Measurements from ENCODE around the gene PLEKHM3.
"Not testable (repeated sequence)": the region's sequence is repeated elsewhere in the genome, so short reads cannot be mapped to it uniquely, and the experiment has no call there.

PLEKHM3 gene

DNA sequence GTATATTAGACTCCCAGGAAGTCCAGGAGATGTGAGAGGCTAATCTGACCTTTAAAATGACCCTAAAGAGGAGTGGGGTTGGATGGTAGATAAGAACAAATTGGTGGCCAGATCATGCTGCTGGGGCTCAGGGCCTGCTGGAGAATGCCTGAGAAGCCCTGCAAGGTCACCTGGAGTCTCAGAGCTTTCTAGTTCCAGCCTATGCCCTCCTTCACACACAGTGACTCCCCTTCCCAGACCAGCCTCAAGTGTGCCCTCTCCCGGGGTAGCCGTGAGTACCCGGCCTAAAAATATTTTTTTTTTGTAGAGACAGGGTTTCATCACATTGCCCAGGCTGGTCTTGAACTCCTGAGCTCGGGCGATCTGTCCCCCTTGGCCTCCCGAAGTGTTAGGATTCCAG is 211.4 kb downstream of the PLEKHM3 start:
- DNase-seq = no peak

DNA sequence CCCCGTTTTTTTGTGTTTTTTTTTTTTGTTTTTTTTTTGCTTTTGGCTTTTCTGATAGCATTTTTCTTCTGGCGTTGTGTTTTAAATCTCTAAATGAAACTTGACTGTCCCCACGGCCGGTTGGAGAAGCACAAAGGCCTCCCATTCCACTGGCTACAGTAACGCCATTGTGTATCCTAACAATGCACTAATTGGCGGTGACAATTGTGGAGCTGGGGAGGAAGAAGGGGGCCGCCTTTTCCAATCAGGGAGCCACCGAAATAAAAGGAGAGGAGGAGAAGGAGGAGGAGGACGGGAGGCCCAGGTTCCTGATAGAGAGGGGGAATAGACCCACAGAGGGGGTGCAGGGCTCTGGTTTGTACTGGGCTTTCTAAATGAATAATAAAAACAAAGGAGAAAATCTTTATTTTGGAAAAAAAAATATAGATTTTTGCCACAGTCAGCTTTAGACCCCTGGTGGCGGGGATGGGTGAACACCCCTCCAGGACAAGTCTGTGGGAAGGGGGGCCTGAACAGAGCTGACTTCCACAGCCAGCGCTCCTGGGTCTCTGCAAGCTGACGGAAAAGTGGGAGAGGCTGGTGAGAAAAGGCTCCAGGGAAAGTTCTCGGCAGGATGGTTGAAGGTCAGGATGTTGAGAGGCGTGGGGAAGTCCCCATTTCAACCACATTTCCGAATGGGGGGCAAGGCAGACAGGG is 212.0 kb downstream of the PLEKHM3 start:
- no peak for DNase-seq

DNA sequence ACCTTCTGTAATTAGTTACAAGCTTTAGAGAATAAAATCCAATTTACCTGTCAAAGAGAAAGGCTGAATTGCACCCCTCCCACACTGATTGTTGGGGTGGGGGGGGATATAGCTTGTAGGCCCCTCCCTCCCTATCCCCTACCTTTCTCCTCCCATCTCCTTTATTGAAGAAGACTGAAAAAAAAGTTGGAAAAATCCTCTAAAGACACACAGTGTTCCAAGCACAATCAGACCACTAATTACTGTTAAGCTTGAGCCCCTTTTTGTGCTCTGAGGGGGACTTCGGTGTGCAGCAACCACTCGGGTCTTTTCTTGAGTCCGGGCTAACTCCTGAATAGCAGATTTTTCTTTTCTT is 212.6 kb downstream of the PLEKHM3 start:
- no peak for DNase-seq

DNA sequence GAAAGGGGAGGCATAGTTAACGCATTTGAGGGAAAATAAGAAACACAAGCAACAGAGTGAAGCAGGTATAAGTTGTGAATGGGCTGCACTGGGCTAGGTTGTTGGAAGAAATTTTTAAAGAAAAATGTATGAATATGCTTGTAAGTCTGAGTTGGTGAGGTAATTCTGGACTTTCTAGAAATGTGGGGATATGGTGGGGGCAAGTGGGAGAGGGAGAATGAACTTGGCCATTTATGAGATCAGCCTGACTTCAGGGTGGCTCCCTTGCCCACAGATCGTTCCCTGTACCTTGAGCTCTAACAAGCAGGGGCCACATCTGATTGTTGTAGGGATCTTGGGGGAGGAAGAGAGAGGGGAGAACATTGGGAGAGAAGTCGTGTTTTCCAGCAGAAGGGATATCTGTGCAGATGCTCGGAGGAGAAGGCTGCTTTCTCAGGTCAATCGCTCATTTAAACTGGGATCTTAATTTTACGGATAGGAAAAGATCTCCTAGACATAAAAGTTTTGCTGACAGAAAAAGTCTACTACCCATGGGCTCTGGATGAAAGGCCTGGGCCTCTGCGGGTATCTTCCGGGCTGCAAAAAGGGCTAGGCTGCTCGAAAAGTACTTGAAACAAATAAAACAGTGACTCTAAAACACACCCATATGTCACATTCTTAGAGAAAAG is 213.1 kb downstream of the PLEKHM3 start:
- DNase-seq = no peak

DNA sequence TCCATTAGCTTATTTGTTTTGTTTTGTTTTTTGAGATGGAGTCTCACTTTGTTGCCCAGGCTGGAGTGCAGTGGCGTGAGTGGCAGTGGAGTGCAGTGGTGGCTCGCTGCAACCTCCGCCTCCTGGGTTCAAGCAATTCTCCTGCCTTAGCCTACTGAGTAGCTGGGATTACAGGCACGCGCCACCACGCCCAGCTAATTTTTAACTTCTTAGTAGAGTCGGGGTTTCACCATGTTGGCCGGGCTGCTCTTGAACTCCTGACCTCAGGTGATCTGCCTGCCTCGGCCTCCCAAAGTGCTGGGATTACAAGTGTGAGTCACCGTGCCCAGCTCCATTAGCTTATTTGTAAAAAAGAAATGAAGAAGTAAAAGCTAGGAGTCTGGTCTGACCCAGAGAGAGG is 213.7 kb downstream of the PLEKHM3 start:
- DNase-seq = not testable (repeated sequence)

DNA sequence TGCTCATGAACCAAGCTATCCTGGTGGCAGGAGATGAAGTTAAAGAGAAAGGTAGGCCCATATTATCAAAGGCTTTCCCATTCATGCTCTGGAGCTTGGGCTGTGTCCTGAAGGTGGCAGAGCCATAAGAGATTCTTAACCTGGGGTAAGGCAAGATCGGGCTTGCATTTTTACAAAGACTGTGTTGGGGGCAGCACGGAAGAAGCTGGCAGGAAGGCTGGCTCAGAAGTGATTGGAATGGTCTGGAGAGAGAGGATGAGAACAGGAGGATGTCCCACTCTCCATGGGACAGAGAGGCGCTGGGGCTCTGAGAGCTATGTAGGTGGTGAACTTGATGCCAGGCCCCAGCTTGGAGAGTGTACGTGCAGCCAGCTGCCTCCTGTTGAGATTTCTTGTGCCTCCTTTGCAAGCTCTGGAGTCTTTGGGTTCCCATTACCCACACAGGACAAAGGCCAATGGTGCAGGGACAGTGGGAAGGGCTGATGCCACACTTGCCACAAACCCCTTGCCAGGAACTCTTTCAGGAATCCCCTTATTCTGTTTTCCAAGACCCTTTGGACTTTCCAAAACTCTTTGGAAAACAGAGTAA is 215.0 kb downstream of the PLEKHM3 start:
- DNase-seq = no peak

DNA sequence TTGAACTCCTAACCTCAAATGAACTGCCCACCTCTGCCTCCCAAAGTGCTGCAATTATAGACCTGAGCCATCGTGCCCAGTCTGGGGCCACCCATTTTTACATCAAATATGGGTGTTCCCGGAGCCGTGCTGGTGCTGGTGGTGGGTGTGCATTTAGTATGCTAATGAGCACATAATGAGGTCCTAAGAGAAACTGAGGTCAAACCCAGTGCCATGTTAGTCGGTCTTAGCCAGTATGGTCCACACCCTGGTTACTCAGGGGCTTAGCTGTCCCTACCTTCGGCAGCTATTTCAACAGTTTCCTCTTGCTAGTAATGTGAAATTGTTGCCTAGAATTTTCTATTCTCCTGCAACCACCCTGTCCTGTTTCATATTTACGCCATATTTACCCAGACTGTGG is 217.2 kb downstream of the PLEKHM3 start:
- DNase-seq = no peak

DNA sequence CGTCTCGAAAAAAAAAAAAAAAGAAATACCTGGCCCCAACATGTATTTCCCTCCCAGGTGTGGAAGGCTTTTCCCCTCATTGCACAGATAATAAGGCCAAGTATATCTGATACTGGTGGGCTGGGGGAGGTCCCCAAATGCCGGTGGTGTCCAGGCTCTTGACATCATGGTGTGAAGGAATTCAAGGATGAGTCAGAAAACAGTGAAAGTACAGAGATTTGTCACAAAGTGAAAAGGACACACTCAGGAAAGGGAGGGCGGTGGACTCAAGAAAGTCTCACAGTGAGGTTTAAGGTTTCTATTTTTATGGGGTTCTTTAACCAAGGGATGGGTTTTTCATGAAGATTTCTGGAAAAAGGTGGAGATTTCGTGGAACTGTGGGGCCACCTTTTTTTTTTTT is 217.8 kb downstream of the PLEKHM3 start:
- no peak for DNase-seq

DNA sequence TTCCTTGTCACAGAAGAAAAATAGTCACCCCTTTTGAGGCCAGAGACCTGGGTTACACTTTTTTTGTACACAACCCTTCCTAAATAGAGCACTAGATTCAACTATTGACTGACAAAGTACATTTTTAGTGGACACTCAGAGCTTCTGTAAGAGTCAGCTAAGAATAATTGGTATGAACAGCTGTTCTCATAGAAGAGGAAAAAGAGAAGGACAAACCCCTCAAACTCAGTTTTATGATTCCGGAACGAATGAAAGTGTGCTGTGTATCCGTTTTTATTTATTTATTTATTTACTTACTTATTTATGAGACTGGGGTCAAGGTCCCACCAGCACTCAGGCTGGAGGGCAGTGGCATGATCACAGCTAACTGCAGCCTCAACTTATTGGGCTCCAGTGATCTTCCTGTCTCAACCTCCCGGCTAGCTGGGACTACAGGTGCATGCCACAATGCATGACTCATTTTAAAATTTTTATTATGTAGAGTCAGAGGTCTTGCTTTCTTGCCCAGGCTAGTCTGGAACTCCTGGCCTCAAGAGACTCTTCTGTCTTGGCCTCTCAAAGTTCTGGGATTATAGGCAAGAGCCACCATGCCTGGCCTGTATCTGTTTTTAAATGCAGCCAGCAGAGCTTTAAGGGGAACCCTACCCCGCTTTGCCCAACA is 219.6 kb downstream of the PLEKHM3 start:
- DNase-seq = no peak

DNA sequence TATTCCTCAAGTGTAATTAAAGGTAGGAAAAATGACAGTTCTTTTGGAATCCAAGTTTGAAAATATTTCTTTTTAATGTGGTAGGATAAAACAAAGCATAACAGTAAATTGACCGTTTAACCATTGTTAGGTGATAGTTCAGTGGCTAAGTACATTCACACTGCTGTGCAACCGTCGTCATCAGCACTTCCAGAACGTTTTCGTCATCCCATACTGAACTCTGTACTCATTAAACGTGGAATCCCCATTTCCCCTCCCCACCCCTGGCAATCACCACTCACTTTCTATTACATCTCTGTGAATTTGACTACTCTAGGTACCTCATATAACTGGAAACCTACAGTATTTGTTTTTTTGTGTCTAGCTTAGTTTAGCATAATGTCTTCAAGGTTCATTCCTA is 222.7 kb downstream of the PLEKHM3 start:
- DNase-seq = no peak

DNA sequence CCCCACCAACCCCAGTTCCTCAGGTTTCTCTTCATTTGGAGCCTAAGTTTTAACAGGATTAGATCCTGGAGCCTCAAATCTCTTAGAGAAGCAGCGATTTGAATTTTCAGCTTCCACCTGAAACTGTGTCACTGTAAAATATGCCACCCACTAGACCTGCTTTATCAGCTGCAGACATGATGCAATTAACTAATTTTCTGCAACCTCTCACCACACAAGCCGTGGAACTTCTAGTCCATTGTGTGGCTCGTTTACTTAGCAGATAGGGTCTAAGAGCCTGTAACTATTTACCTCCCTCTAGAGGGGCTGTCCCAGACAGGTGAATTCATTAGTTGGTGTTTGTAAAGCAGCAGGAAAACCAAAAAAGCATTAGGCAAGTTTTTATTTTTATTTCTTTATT is 224.1 kb downstream of the PLEKHM3 start:
- no peak for DNase-seq

DNA sequence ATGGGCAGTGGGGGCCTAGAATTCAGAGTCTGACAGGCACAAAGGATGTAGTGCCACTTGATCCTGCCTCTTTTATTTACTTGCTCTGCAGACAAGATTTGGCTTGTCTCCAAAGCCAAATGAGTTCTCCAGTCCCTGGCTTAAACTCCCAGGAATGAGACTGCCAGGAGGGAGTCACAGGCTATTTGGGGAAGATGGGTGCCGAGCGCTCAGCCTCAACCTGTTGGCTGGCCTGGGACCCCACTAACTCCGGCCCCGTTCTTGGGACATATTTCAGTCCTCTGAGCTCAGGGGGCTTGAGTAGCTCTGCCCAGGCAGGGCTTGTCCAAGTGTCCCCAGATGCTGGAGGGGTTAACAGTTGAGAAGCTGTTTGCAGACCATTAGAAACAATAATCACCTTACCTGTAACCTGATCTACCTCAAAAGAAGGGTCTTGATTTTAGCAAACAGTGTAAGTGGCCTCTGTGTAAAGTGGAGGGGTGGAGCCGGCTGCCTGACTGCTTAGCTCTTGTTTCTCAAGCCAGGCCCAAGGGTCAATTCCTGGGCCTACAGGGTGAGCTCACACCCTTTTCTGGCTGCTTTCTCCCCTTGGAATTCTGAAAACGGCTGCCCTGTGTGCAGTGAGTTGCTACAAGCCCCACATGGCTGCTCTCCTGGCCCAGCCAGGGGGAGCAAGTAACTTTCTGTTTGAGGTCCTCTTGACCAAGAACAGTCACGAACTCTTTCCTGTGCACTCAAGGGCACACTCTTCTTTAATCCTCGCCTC is 228.6 kb downstream of the PLEKHM3 start:
- no peak for DNase-seq

DNA sequence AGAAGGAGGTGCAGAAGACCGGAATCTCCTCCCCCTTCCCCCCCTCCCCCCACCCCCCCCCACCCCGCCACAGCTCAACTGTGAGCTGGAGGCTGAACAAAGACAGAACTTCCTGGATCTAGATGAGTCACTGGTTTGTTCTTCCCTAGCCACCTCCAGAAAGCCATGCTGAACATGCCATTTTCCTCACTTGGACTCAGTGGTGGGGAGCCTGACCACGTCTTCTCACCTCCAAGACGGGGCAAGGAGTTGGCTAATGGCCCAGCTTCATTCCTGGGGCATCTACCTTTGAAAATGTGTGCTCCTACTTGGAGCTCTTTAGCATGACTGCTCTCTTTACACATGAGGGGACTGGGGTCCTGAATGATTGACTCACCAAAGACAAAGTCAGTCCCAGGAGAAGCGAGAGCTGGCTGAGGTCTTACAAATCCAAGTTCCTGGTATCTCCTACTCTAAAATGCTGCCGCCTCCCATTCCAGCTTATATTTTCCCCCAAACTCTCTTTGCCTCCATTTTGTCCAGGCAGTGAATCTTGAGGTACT is 233.0 kb downstream of the PLEKHM3 start:
- no peak for DNase-seq

DNA sequence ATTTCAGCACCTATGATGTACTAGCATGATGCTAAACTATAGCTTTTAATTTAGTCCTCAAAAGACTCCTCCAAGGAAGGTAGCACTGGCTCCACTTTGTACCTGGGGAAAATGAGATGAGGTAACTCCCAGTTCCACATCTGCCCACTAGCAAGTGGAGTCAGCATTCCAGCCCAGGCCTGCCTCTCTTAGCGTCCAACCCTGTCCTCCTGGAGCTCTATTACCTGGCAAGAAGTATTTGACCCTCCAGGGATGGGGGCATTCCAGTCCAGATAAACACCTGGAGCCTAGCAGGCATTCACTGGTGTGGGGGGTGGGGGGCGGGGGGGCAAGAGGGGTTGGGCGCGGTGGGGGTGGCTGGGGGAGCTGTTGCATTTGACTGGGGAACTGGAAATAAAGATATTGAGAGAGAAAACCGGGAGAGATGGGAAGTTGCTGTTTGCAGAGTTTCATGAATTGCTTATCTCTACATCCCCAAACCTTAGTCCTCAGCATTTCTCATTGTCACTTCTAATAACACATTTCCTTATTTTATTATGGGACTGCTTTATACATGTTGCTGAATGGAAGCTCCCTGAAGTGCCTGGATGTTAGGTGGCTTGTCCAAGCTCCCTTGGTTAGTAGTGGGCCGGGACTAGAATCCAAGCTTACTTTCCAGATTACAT is 233.6 kb downstream of the PLEKHM3 start:
- no peak for DNase-seq

DNA sequence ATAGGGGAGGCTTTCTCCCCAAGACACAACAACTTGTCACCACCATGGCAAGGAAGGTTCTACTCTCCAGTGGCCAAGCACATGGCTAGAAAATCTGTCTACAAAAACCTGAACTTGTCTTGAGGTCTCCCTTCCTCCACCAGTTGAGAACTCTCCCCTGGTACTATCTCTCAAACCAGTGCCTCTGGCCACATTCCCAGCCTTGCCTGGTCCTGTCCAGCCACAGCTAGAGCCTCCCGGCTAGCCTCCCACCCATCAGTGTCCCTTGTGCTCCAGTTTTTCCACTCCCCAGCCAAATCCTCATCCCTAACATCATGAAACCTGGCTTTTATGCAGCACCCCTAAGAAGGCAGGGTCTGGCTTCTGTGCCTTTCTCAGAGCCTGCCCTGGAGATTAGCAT is 234.4 kb downstream of the PLEKHM3 start:
- DNase-seq = no peak

DNA sequence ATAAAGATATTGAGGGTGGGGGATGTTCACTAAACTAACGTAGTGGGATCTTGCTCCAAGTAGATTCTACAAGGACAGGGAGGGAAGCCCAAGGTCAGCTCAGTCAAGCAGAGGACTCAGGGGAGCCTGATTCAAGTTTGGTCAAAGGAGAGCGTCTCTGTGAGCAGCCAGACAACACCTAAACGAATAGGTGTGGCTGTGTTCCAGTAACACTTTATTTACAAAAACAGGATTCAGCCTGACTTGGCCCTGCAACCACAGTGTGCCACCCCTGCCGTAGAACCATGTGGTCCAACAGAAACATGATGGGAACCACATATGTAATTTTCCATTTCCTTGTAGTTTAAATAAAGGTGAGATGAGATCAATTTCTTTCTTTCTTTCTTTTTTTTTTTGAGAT is 237.5 kb downstream of the PLEKHM3 start:
- no peak for DNase-seq

DNA sequence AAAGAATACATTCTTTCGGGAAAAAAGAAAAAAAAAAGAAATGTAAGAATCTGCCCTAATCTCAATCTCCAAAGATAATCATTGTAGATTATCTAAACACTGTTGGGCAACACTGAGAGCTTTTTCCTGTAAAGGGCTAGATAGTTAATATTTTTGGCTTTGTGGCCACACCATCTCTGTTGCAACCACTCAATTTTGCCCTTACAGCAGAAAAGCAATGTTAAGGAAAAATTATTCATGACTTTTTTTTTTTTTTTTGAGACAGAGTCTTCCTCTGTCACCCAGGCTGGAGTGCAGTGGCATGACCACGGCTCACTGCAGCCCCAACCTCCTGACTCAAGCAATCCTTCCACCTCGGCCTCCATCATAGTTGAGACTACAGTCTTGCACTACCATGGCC is 238.3 kb downstream of the PLEKHM3 start:
- no peak for DNase-seq

DNA sequence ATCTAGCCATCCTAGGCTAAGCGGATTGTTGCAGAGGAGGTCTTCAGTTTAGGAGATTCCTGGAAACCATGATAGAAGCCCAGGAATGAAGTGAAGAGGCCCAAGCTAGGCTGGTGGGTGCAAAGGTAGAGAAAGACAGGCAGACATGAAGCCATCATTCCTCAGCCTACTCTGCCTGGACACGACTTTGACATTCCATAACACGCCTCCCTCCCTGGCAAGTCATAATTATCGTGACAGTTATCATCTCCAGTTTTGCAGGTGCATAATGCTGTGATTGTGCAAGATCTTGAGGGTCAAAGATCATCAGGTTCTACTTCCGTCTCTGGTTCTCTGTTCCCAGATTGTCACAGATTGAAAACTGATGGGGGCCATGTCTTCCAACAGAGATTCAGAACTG is 240.4 kb downstream of the PLEKHM3 start:
- no peak for DNase-seq

DNA sequence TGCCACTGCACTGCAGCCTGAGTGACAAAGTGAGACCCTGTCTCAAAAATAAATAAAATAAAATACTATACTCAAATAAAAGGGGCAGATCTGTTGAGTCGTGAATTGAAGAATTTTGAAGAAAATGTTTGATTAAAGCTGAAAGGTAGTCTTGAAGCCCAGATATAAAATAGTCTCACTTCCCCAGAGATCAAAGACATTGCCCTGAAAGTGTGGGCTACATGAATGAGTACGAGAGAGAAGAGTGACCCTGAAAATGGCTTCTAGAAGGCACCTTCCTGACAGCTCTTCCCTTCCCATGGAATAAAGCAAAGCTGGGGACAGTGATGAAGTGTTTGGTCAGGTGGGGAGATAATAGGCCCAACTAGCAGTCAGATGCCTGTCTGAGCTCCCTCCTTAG is 241.8 kb downstream of the PLEKHM3 start:
- no peak for DNase-seq

DNA sequence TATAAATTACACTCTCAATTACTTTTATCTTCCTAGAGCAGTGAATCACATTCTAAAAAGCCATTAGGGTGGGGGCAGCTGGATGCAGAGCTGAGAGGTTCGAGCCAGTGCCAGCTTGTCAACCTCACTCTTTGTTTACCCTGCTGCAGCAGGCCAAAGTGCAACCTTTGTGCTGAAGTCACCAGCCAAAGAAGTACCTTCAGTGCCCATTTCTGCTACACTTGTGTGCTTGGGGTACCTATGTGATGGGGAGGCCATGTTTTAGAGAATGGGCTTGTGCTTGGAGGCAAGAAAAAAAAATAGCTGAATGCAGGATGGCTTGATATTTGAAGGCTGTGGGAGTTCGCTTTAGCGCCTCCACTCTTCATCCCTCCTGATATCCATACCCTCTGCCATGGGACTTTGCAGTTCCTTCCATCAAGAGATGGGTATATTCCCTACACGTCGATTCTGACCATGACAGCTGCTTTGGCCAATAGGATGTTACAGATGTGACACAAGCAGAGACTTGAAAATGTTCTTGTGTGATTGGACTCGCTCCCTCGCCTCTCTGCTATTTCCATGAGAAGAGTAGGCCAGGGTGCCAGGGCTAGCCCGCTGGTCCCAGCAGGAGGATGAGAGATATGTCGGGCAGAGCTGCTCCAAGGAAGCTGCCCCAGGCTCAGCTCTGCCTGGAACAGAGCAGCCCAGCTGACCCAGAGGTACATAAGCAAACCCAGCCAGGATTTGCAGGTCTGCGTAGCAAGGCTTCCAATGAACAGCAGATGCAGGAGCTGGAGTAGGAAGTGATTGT is 242.9 kb downstream of the PLEKHM3 start:
- DNase-seq = no peak

DNA sequence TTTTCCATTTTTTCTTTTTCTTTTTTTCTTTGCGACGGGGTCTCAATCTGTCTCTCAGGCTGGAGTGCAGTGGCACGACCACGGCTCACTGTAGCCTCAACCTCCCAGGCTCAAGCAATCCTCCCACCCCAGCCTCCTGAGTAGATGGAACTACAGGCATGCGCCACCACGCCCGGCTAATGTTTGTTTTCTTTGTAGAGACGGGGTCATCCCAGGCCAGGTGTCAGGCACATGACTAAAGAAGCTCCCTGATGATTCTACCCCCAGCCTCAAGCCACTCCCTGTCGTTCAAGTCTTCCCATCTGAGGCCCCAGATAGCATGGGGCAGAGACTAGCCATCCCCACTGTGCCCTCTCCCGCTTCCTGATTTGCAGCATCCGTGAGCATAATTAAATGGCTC is 245.8 kb downstream of the PLEKHM3 start:
- no peak for DNase-seq
